ENCODE results near the gene ZBTB7C. TPM values are rescaled to one million over a fixed set of nuclear protein-coding genes. Genes with fewer than 3 reads are reported as not detected.

Gene ZBTB7C
- polyA plus RNA-seq, 6 donors from 2014 or later, result not detected

- no peak overlapping the region for H3K4me3 Mint-ChIP-seq
- DNase-seq, result no peak
- H3K27me3 Mint-ChIP-seq, result peaks cover 0 to 8% (median 3%) of the 10 kb centered on the region in 3 donors
- no peak for ATAC-seq (ENCODE audit: low read depth in 2 of 2)
- H3K36me3 Mint-ChIP-seq, result no peaks in the 10 kb centered on the region
- H3K9me3 Mint-ChIP-seq, result peaks cover 0 to 9% (median 4%) of the 10 kb centered on the region in 7 donors
- no peaks in the 10 kb centered on the region for H3K4me1 Mint-ChIP-seq
- no peak overlapping the region for H3K27ac Mint-ChIP-seq
These were observed 131.1 kb downstream of the ZBTB7C start for GRCh38 chr18:48278081-48278480.

- ATAC-seq (ENCODE audit: low read depth in 2 of 2) (no peak), DNase-seq (no peak)
- Mint-ChIP-seq H3K9me3 (peaks cover 0 to 18% (median 8%) of the 10 kb centered on the region in 7 donors), H3K36me3 (no peaks in the 10 kb centered on the region), H3K4me1 (no peaks in the 10 kb centered on the region), H3K27me3 (peaks cover 0 to 5% (median 4%) of the 10 kb centered on the region in 3 donors), H3K4me3 (no peak overlapping the region), H3K27ac (no peak overlapping the region)
These were observed 134.9 kb downstream of the ZBTB7C start for GRCh38 chr18:48274301-48274700.

GRCh38 chr18:48270929-48271328, 138.3 kb downstream of the ZBTB7C start:
- Mint-ChIP-seq H3K4me1 (no peaks in the 10 kb centered on the region), H3K27me3 (peaks cover 10 to 18% (median 18%) of the 10 kb centered on the region in 3 donors), H3K27ac (no peak overlapping the region), H3K9me3 (peaks cover 0 to 12% (median 10%) of the 10 kb centered on the region in 7 donors), H3K36me3 (no peaks in the 10 kb centered on the region), H3K4me3 (no peak overlapping the region)
- ATAC-seq (ENCODE audit: low read depth in 2 of 2) (no peak), DNase-seq (no peak)

- Mint-ChIP-seq H3K36me3 (no peaks in the 10 kb centered on the region), H3K4me3 (no peak overlapping the region), H3K9me3 (peaks cover 0 to 9% (median 3%) of the 10 kb centered on the region in 7 donors), H3K27me3 (peaks cover 10 to 27% (median 27%) of the 10 kb centered on the region in 3 donors), H3K4me1 (no peaks in the 10 kb centered on the region), H3K27ac (no peak overlapping the region)
- ATAC-seq (ENCODE audit: low read depth in 2 of 2), result no peak
- DNase-seq, result no peak
These were observed 143.9 kb downstream of the ZBTB7C start for GRCh38 chr18:48265328-48265727.

GRCh38 chr18:48263914-48264902, 145.0 kb downstream of the ZBTB7C start:
- Mint-ChIP-seq H3K27me3 (peaks cover 10 to 27% (median 27%) of the 10 kb centered on the region in 3 donors), H3K27ac (no peak overlapping the region), H3K9me3 (peaks cover 0 to 6% (median 3%) of the 10 kb centered on the region in 7 donors), H3K4me3 (no peak overlapping the region), H3K36me3 (no peaks in the 10 kb centered on the region), H3K4me1 (no peaks in the 10 kb centered on the region)
- ATAC-seq (ENCODE audit: low read depth in 2 of 2) (no peak), DNase-seq (no peak)

GRCh38 chr18:48263192-48263853, 145.9 kb downstream of the ZBTB7C start:
- Mint-ChIP-seq H3K4me3 (no peak overlapping the region), H3K27me3 (peaks cover 10 to 26% (median 23%) of the 10 kb centered on the region in 3 donors), H3K36me3 (no peaks in the 10 kb centered on the region), H3K9me3 (peaks cover 0 to 6% (median 3%) of the 10 kb centered on the region in 7 donors), H3K4me1 (no peaks in the 10 kb centered on the region), H3K27ac (no peak overlapping the region)
- DNase-seq (no peak), ATAC-seq (ENCODE audit: low read depth in 2 of 2) (no peak)

- no peaks in the 10 kb centered on the region for H3K4me1 Mint-ChIP-seq
- no peak overlapping the region for H3K27ac Mint-ChIP-seq
- no peak overlapping the region for H3K4me3 Mint-ChIP-seq
- H3K27me3 Mint-ChIP-seq, result peaks cover 0 to 9% (median 7%) of the 10 kb centered on the region in 3 donors
- H3K36me3 Mint-ChIP-seq, result no peaks in the 10 kb centered on the region
- H3K9me3 Mint-ChIP-seq, result peaks cover 0 to 30% (median 14%) of the 10 kb centered on the region in 7 donors
- ATAC-seq (ENCODE audit: low read depth in 2 of 2), result no peak
- no peak for DNase-seq
These were observed 148.9 kb downstream of the ZBTB7C start for GRCh38 chr18:48260237-48260636.

GRCh38 chr18:48256848-48257247, 152.3 kb downstream of the ZBTB7C start:
- Mint-ChIP-seq H3K36me3 (peaks cover 0 to 12% of the 10 kb centered on the region in 2 donors), H3K4me3 (no peak overlapping the region)

GRCh38 chr18:48254077-48254602, 155.0 kb downstream of the ZBTB7C start:
- no peak overlapping the region for H3K4me3 Mint-ChIP-seq
- ATAC-seq (ENCODE audit: low read depth in 2 of 2), result no peak
- H3K27me3 Mint-ChIP-seq, result peaks cover 14 to 32% (median 21%) of the 10 kb centered on the region in 3 donors
- H3K36me3 Mint-ChIP-seq, result peaks cover 0 to 12% of the 10 kb centered on the region in 2 donors
- no peak for DNase-seq
- no peak overlapping the region for H3K27ac Mint-ChIP-seq
- H3K9me3 Mint-ChIP-seq, result peaks cover 5 to 39% (median 22%) of the 10 kb centered on the region in 7 donors
- no peaks in the 10 kb centered on the region for H3K4me1 Mint-ChIP-seq

More at GRCh38 chr18:48256848-48257247, 152.3 kb downstream of the ZBTB7C start:
- Mint-ChIP-seq H3K4me1 (no peaks in the 10 kb centered on the region), H3K9me3 (peaks cover 5 to 39% (median 20%) of the 10 kb centered on the region in 7 donors), H3K27me3 (peaks cover 14 to 20% (median 18%) of the 10 kb centered on the region in 3 donors), H3K27ac (no peak overlapping the region)
- DNase-seq (no peak), ATAC-seq (ENCODE audit: low read depth in 2 of 2) (no peak)

GRCh38 chr18:48252525-48252924, 156.7 kb downstream of the ZBTB7C start:
- Mint-ChIP-seq H3K27me3 (peaks cover 14 to 32% (median 29%) of the 10 kb centered on the region in 3 donors), H3K36me3 (peaks cover 0 to 12% of the 10 kb centered on the region in 2 donors), H3K4me3 (no peak overlapping the region), H3K9me3 (peaks cover 12 to 42% (median 20%) of the 10 kb centered on the region in 7 donors), H3K27ac (no peak overlapping the region), H3K4me1 (no peaks in the 10 kb centered on the region)
- DNase-seq (no peak), ATAC-seq (ENCODE audit: low read depth in 2 of 2) (no peak)

- peaks cover 8 to 28% (median 12%) of the 10 kb centered on the region in 7 donors for H3K9me3 Mint-ChIP-seq
- ATAC-seq (ENCODE audit: low read depth in 2 of 2), result no peak
- H3K36me3 Mint-ChIP-seq, result peaks cover 0 to 12% of the 10 kb centered on the region in 2 donors
- no peaks in the 10 kb centered on the region for H3K4me1 Mint-ChIP-seq
- no peak for DNase-seq
- H3K27me3 Mint-ChIP-seq, result peaks cover 14 to 32% (median 30%) of the 10 kb centered on the region in 3 donors
- no peak overlapping the region for H3K4me3 Mint-ChIP-seq
- no peak overlapping the region for H3K27ac Mint-ChIP-seq
These were observed 158.3 kb downstream of the ZBTB7C start for GRCh38 chr18:48250918-48251317.

GRCh38 chr18:48250362-48250907, 158.7 kb downstream of the ZBTB7C start:
- ATAC-seq (ENCODE audit: low read depth in 2 of 2), result no peak
- H3K9me3 Mint-ChIP-seq, result peaks cover 8 to 23% (median 9%) of the 10 kb centered on the region in 7 donors
- no peak overlapping the region for H3K27ac Mint-ChIP-seq
- H3K4me1 Mint-ChIP-seq, result no peaks in the 10 kb centered on the region
- no peak for DNase-seq
- H3K4me3 Mint-ChIP-seq, result no peak overlapping the region
- peaks cover 0 to 12% of the 10 kb centered on the region in 2 donors for H3K36me3 Mint-ChIP-seq
- H3K27me3 Mint-ChIP-seq, result peaks cover 14 to 32% (median 30%) of the 10 kb centered on the region in 3 donors

- Mint-ChIP-seq H3K9me3 (peaks cover 8 to 19% (median 9%) of the 10 kb centered on the region in 7 donors), H3K36me3 (peaks cover 0 to 12% of the 10 kb centered on the region in 2 donors), H3K4me1 (no peaks in the 10 kb centered on the region), H3K4me3 (no peak overlapping the region), H3K27ac (no peak overlapping the region), H3K27me3 (peaks cover 14 to 32% (median 30%) of the 10 kb centered on the region in 3 donors)
- DNase-seq, result no peak
- ATAC-seq (ENCODE audit: low read depth in 2 of 2), result no peak
These were observed 159.3 kb downstream of the ZBTB7C start for GRCh38 chr18:48249854-48250253.
